PC-3 (cell line): ENCODE results near the gene KCNJ13. TPM values are rescaled to one million over a fixed set of nuclear protein-coding genes. Genes with fewer than 3 reads are reported as not detected.

Experiments
- ATAC-seq: fragments of 200-7000 bp; cut with Tn5 transposase; 2 replicates; pipeline ENCODE4 v1.9.1; 2020; ENCODE audit warnings: mild to moderate bottlenecking, moderate library complexity
- Bru-seq: library from RNA; stranded (reverse); fragments of 400-500 nt; gene quantifications from one replicate; lab custom pipeline; 2021; lab: Mats Ljungman, UMichigan
- BruChase-seq, 2 experiments: library from RNA; stranded (reverse); fragments of 400-500 nt; gene quantifications; one replicate each; lab custom pipeline; 2021; lab: Mats Ljungman, UMichigan
- BruUV-seq: library from RNA; stranded (reverse); fragments of 400-500 nt; replicated peaks from 2 replicates; lab custom pipeline; 2021; lab: Mats Ljungman, UMichigan
- CTCF ChIA-PET: fragments of 300-600 bp; sonication (Branson Sonifier 250); formaldehyde crosslinking; loops from one replicate; lab custom pipeline; 2022; ENCODE audit warnings: antibody characterized with exemption; lab: Charles Lee
- POLR2A ChIA-PET: fragments of 300-600 bp; sonication (Branson Sonifier 250); formaldehyde crosslinking; loops from one replicate; lab custom pipeline; 2022; ENCODE audit warnings: antibody characterized with exemption; ENCODE audit not compliant: unreplicated experiment; lab: Charles Lee
- DNase-seq: peaks from one replicate; pipeline ENCODE4 v3.0.0-alpha.2; 2015
- H2AFZ ChIP-seq: fragments of 300-600 bp; sonication (generic); 2 replicates; pipeline ENCODE4 v1.6.0; 2016; ENCODE audit warnings: antibody characterized with exemption, low read length
- H3F3A ChIP-seq: fragments of 300-600 bp; sonication (generic); one replicate; pipeline ENCODE4 v1.6.0; 2017; ENCODE audit warnings: antibody characterized with exemption, low read length, control low read depth, mild to moderate bottlenecking; ENCODE audit not compliant: unreplicated experiment
- H3K27ac ChIP-seq: fragments of 300-600 bp; sonication (generic); 2 replicates; pipeline ENCODE4 v1.5.1; 2016; ENCODE audit warnings: mild to moderate bottlenecking, low read length
- H3K27me3 ChIP-seq: fragments of 300-600 bp; sonication (generic); 2 replicates; pipeline ENCODE4 v1.6.1; 2016; ENCODE audit warnings: low read length, mixed read lengths
- H3K36me3 ChIP-seq: fragments of 300-600 bp; sonication (generic); 2 replicates; pipeline ENCODE4 v1.6.1; 2016; ENCODE audit warnings: low read depth, mixed run types, low read length, mixed read lengths
- H3K4me1 ChIP-seq: fragments of 300-600 bp; sonication (generic); 2 replicates; pipeline ENCODE4 v1.5.1; 2016; ENCODE audit warnings: low read length; ENCODE audit not compliant: insufficient read depth
- H3K4me2 ChIP-seq: fragments of 300-600 bp; sonication (generic); 2 replicates; pipeline ENCODE4 v1.6.0; 2016; ENCODE audit warnings: low read length
- H3K4me3 ChIP-seq: fragments of 300-600 bp; sonication (generic); 2 replicates; pipeline ENCODE4 v1.5.1; 2016; ENCODE audit warnings: mild to moderate bottlenecking, low read length, mixed read lengths
- H3K79me2 ChIP-seq: fragments of 300-600 bp; sonication (generic); 2 replicates; pipeline ENCODE4 v1.6.1; 2017; ENCODE audit warnings: low read length, mixed read lengths
- H3K9ac ChIP-seq: fragments of 300-600 bp; sonication (generic); 2 replicates; pipeline ENCODE4 v1.6.0; 2016; ENCODE audit warnings: mild to moderate bottlenecking, low read length
- H3K9me2 ChIP-seq: fragments of 300-600 bp; sonication (generic); replicated peaks from 2 replicates; pipeline ENCODE4 v1.6.1; 2016; ENCODE audit warnings: mixed run types, low read length, mixed read lengths
- H3K9me3 ChIP-seq: fragments of 300-600 bp; sonication (generic); 2 replicates; pipeline ENCODE4 v1.6.1; 2016; ENCODE audit warnings: low read length, mixed read lengths
- H4K20me1 ChIP-seq: fragments of 300-600 bp; sonication (generic); 2 replicates; pipeline ENCODE4 v1.6.1; 2016; ENCODE audit warnings: low read length, mixed read lengths
- CTCF ChIP-seq: fragments of 300-600 bp; sonication (generic); conservative IDR thresholded peaks from 2 replicates; pipeline ENCODE4 v1.5.1; 2017; ENCODE audit warnings: antibody characterized with exemption, low read depth, mild to moderate bottlenecking, low read length
- EZH2 ChIP-seq: fragments of 300-600 bp; sonication (generic); IDR thresholded peaks from one replicate; pipeline ENCODE4 v1.6.1; 2017; ENCODE audit warnings: antibody characterized with exemption, mild to moderate bottlenecking, low read length; ENCODE audit not compliant: unreplicated experiment
- EZH2phosphoT487 ChIP-seq: fragments of 300-600 bp; sonication (generic); IDR thresholded peaks from 2 replicates; pipeline ENCODE4 v1.6.1; 2018; ENCODE audit warnings: mild to moderate bottlenecking, antibody characterized with exemption, low read length, borderline replicate concordance
- intact Hi-C: fragments of 100-400 bp; cut with micrococcal nuclease; formaldehyde crosslinking; loops from 2 replicates; pipeline ENCODE4 v1.9.0; 2023
- long read RNA-seq: library from polyadenylated mRNA; unstranded; transcript quantifications from one replicate; pipeline ENCODE4 v2.0.0, GENCODE V29; 2021; ENCODE audit not compliant: unreplicated experiment
- total RNA-seq: library from RNA; depleted of rRNA; stranded (reverse); fragments of >200 nt; gene quantifications from 2 replicates; pipeline ENCODE4 v1.2.3, GENCODE V29; 2014; rRNA removed

The KCNJ13 gene
- total RNA-seq (not detected in 2 replicates), Bru-seq, nascent RNA (percentile 7 among the genes with signal in this experiment), BruChase-seq, experiment 1, labeled RNA remaining after a 6-hour chase (not detected), BruChase-seq, experiment 2, labeled RNA remaining after a 2-hour chase (not detected)
- long read RNA-seq, result 0 reads

DNA sequence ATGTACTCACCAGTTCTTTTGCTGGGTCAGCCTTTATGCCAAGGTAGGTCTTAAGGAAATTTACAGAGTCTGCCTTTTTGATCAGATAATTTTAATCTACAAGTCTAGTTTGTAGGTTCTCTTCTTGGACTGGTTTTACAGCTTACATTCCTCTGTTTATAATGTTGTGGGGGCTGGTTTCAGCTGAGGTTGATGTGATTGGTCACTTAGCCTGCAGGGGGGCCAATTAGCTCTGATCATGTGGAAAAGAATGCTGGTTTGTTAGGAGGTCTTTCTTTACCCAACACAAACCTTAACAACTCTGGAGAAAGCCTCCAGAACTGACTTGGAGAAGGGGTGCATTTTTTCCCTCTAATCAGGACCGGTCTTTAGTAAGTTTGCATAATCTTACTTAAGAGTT lies at the start of gene KCNJ13:
Gene KCNJ13 (minus strand): TSS at position 131 of the 400 bp plus-strand sequence. CDS start 5,203 bp downstream, outside the sequence.
- H3F3A ChIP-seq, result no peaks in the 10 kb centered on the region
- peaks cover under 1% of the 10 kb centered on the region; the same call in 1 of the 2 replicates for H3K4me1 ChIP-seq
- TF ChIP-seq EZH2, result no peak
- TF ChIP-seq CTCF, result no peak
- no peak for TF ChIP-seq EZH2phosphoT487
- no peak within 1 kb of the TSS for H3K27ac ChIP-seq
- no TSS peak for BruUV-seq
- H3K9ac ChIP-seq, result no peak within 1 kb of the TSS
- ATAC-seq (no peak), DNase-seq (peak; percentile 3)
- intact Hi-C loops, result no loop called here
- H3K9me2 ChIP-seq, result no peaks in the 10 kb centered on the region
- H4K20me1 ChIP-seq, result no peaks in the 10 kb centered on the region
- H3K27me3 ChIP-seq, result no peaks in the 10 kb centered on the region
- CTCF ChIA-PET, result no interaction called here
- no peak within 1 kb of the TSS for H3K4me3 ChIP-seq
- H3K79me2 ChIP-seq, result no peaks in the 10 kb centered on the region
- H2AFZ ChIP-seq, result no peak within 1 kb of the TSS
- no peaks in the 10 kb centered on the region for H3K9me3 ChIP-seq
- POLR2A ChIA-PET, result no interaction called here
- H3K36me3 ChIP-seq, result peaks cover 18% of the 10 kb centered on the region
- no peak within 1 kb of the TSS for H3K4me2 ChIP-seq

GRCh38 chr2:232817756-232818155 lies 41.4 kb upstream of the KCNJ13 start:
- H2AFZ ChIP-seq, result no peak overlapping the region

More at GRCh38 chr2:232817756-232818155, 41.4 kb upstream of the KCNJ13 start:
- Histone ChIP-seq H3K4me2 (no peak overlapping the region), H3K4me3 (no peak overlapping the region), H3K9ac (no peak overlapping the region), H3K9me2 (no peaks in the 10 kb centered on the region), H3K79me2 (no peaks in the 10 kb centered on the region), H3F3A (no peaks in the 10 kb centered on the region), H4K20me1 (no peaks in the 10 kb centered on the region), H3K36me3 (peaks cover 49% of the 10 kb centered on the region; the same call in 1 of the 2 replicates), H3K27me3 (no peaks in the 10 kb centered on the region), H3K9me3 (no peaks in the 10 kb centered on the region), H3K4me1 (no peaks in the 10 kb centered on the region), H3K27ac (no peak overlapping the region)
- TF ChIP-seq EZH2phosphoT487 (no peak), CTCF (no peak), EZH2 (no peak)
- ChIA-PET POLR2A (interaction anchor here (0.7 kb wide), 1 partner anchor 217 kb away, joined by 3 read pairs; no protein-coding TSS in a partner anchor), CTCF (interaction anchor here (0.5 kb wide), 1 partner anchor 26 kb away, joined by 3 read pairs; no protein-coding TSS in a partner anchor)
- TSS peak; percentile 2 for BruUV-seq
- no peak for ATAC-seq
- DNase-seq, result no peak
- intact Hi-C loops, result no loop called here
